Placental epithelial cell (primary cell): ENCODE results near the gene PKD1. TPM values are rescaled to one million over a fixed set of nuclear protein-coding genes. Genes with fewer than 3 reads are reported as not detected.

Source experiments
- small RNA-seq: library from RNA; depleted of rRNA; stranded (forward); fragments of <200 nt; gene quantifications from one replicate; pipeline ENCODE3, GENCODE V24; 2012
- total RNA-seq: library from RNA; depleted of rRNA; stranded (reverse); fragments of >200 nt; gene quantifications from 2 replicates; pipeline ENCODE4 v1.2.3, GENCODE V29; 2012

The PKD1 gene
- total RNA-seq = 62.6 and 99.7 TPM in 2 replicates

GRCh38 chr16:2135770-2136490, at the start of gene PKD1:
Gene PKD1 (minus strand): TSS chr16:2135898. CDS start chr16:2135689, 209 bp downstream.

GRCh38 chr16:2155091-2155950, 19.6 kb upstream of the PKD1 start, which contains the start of gene TRAF7:
Gene TRAF7 (plus strand): TSS chr16:2155782. CDS start chr16:2163921, 8,139 bp downstream.

DNA sequence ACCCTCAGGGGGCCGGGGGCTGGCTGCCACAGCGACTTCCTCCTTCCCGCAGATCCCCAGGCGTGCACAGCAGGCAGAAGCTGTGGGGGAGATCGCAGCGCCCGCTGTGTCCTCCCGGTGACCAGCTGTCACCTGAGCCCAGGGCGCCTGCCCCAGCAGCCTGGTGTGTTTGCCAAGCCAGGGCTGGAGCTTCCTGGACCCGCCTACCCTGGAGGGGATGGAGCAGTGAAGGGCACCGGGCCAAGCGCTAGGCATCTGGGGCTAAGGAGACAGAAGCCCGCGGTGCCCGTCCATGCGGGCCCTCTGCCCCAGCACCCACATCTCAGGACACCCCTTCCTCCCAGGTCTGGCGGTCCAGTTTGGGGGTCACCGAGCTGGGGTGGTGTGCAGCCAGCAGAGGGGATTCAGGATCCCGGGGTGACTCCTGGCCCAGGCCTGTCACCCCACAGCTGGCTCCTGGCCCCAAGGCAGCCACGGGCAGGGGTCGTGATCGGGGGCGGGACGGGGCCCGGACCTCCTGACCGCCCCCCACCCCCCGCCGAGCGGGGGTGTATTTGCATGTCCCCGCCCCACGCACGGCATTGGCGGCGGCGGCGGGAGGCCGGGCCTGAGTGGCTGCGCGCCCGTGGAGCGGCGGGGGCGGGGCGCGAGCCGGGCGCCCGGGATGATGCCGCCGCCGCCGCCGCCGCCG, 12.4 kb upstream of the PKD1 start, which contains the start of gene RAB26:
Gene RAB26 (plus strand): TSS at position 645 of the 691 bp plus-strand sequence. CDS start 159 bp downstream, outside the sequence.

DNA sequence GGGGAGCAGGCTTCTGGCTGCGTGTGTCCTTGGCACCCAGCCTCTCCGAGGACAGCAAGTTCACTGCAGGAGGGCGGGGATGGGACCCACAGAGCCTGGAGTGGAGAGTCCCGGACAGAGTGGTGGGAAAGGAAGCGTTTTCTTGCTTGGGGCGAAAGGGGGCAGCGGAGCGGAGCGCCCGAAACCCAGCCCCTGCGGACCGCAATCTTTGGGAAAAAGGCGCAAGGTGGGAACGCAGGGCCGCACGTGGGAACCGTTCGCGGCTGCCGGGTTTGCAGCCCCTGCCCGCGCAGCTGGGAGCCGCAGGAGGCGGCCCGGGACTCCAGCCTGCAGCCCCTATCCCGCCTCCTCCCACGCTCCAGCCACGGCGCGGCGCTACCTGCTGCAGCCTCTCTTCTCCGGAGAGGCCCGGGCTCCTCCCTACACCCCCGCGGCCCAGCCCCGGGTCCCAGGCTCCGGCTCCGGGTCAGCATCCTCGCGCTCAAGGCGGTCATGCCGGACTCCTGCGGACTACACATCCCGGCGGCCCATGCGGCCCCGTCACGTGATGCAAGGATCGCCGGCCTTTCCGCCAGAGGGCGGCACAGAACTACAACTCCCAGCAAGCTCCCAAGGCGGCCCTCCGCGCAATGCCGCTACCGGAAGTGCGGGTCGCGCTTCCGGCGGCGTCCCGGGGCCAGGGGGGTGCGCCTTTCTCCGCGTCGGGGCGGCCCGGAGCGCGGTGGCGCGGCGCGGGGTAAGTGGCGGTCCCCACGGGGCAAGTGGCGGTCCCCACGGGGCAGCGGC, 88.2 kb downstream of the PKD1 start, which contains the start of the genes NTHL1 and TSC2:
Gene NTHL1 (minus strand): TSS at position 505 of the 786 bp plus-strand sequence. CDS start 11 bp downstream, at position 494.
Gene TSC2 (plus strand): TSS at position 656 of the 786 bp plus-strand sequence. CDS start 631 bp downstream, outside the sequence.

Small RNA genes lying within 50 kb of the gene (small RNA-seq; reads per million reads assigned to genes)
- gene MIR1225 = not detected
- gene MIR3180-5 = not detected
- gene MIR4516 = not detected
- not detected for gene RF00019
- gene SNORD60 = not detected

Other genes with a start within 250 kb of the PKD1 start
- not detected in 2 replicates for gene HS3ST6, start 217.5 kb downstream of the PKD1 start, total RNA-seq
- gene MSRB1, start 192.7 kb downstream of the PKD1 start, total RNA-seq = 16.9 and 20.2 TPM in 2 replicates
- gene RPL3L, start 181.2 kb downstream of the PKD1 start, total RNA-seq = not detected in 2 replicates
- 113 and 135 TPM in 2 replicates for gene NDUFB10, start 176.4 kb downstream of the PKD1 start, total RNA-seq
- gene RPS2, start 171.1 kb downstream of the PKD1 start, total RNA-seq = 1,769 and 2,866 TPM in 2 replicates
- gene RNF151, start 169.0 kb downstream of the PKD1 start, total RNA-seq = not detected in 2 replicates
- gene TBL3, start 163.8 kb downstream of the PKD1 start, total RNA-seq = 27.1 and 50.1 TPM in 2 replicates
- 1.6 and 2.1 TPM in 2 replicates for gene NOXO1, start 154.4 kb downstream of the PKD1 start, total RNA-seq
- 13.0 and 14.9 TPM in 2 replicates for gene GFER, start 151.7 kb downstream of the PKD1 start, total RNA-seq
- gene SYNGR3, start 145.9 kb downstream of the PKD1 start, total RNA-seq = 3.5 and 4.4 TPM in 2 replicates
- gene ZNF598, start 126.1 kb downstream of the PKD1 start, total RNA-seq = 20.4 and 23.4 TPM in 2 replicates
- gene NPW, start 116.1 kb downstream of the PKD1 start, total RNA-seq = 0.33 and 0.39 TPM in 2 replicates
- gene NHERF2, start 109.0 kb downstream of the PKD1 start, total RNA-seq = 8.2 and 22.6 TPM in 2 replicates
- gene NTHL1, start 88.1 kb downstream of the PKD1 start, total RNA-seq = 7.9 and 22.7 TPM in 2 replicates
- gene TSC2, start 87.9 kb downstream of the PKD1 start, total RNA-seq = 82.8 and 95.0 TPM in 2 replicates
- 0.33 and 0.39 TPM in 2 replicates for gene RAB26, start 12.7 kb upstream of the PKD1 start, total RNA-seq
- gene TRAF7, start 19.9 kb upstream of the PKD1 start, total RNA-seq = 45.5 and 88.8 TPM in 2 replicates
- gene CASKIN1, start 60.7 kb upstream of the PKD1 start, total RNA-seq = under 0.01 TPM in 1 of 2 replicates, not detected in the other
- gene MLST8, start 69.6 kb upstream of the PKD1 start, total RNA-seq = 24.3 and 82.3 TPM in 2 replicates
- gene BRICD5, start 75.0 kb upstream of the PKD1 start, total RNA-seq = 1.2 and 22.8 TPM in 2 replicates
- 13.3 and 23.1 TPM in 2 replicates for gene PGP, start 78.9 kb upstream of the PKD1 start, total RNA-seq
- gene E4F1, start 87.7 kb upstream of the PKD1 start, total RNA-seq = 26.1 and 31.8 TPM in 2 replicates
- 0.22 and 2.0 TPM in 2 replicates for gene DNASE1L2, start 100.5 kb upstream of the PKD1 start, total RNA-seq
- gene ECI1, start 115.7 kb upstream of the PKD1 start, total RNA-seq = 20.0 and 35.1 TPM in 2 replicates
- 85.6 and 129 TPM in 2 replicates for gene RNPS1, start 132.2 kb upstream of the PKD1 start, total RNA-seq
- gene ABCA3, start 204.8 kb upstream of the PKD1 start, total RNA-seq = under 0.01 TPM in 2 replicates